ENCODE measurements around the gene ICAM2.

ICAM2 gene

DNA sequence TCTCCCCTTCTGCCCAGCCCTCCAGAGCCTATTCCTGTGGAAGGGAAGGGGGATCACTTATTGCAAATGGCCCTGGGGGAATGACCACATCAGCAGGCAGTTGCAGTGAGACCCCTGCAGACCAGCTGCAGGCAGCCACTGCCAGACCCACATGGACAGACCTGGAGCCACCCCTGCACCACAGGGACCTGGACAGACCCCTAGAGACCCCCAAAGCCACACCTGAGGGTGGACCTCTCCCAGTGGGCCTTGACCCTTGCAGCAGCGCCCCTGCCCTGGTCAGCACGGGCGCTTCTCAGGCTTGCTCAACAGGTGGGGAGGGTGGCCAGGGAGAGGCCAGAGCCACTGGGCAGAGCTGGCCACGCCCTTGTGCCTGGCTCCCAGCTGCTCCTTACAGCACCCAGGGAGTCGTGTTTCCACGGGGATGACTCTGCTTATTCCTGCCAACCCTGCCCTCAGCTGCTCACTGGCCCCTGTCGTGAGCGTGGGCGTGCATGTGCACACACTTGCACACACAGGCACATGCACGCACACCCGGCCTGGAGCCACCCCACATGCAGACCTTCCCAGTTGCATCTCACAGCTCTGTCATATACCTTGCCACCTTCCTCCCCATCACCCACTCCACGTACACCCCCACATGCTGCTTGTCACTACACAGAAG lies 46.4 kb downstream of the ICAM2 start:
- DNase-seq, result no peak

GRCh38 chr17:63973247-63973646 lies 47.2 kb downstream of the ICAM2 start:
- DNase-seq, result no peak

DNA sequence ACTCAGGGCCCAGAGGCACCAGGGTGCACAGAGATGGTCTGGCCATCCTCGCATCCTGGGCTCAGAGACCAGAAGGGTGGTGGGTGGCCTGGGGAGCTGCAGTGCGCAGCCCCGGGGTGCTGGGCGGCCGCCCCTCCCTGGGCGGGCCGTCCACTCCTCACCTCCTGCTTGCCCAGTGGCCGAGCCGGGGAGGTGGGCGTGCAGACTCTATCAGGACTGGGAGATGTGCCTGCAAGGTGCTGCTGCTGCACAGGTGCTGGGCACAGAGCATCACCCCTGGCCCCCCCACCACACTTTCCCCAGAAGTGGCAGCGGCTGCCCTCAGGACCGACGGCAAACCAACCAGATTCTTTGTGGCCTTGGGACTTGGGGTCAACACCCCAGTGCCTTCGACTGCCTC lies 47.6 kb downstream of the ICAM2 start, which contains the start of gene SCN4A:
Gene SCN4A, minus strand, starts transcription at position 123 of the 400 bp plus-strand sequence. Its CDS starts 77 bp downstream, at position 46.
- DNase-seq, result no peak

DNA sequence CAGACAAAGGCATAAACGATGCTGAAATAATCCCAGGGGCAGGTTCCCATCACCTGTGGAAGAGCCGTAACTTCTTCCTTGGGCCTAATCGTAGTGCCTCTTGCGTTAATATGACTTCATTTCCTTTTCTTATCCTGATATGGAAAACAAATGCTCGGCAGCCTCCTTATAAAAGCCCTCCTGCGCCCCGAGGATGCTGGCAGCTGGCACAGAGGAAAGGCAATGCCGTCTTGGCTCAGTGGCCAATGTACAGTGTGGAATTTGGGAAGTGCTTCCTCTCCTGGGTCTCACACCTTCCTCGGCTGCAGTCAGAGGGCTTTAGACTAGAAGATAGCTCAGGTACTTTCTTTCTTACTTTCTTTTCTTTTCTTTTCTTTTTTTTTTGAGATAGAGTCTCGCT lies 51.2 kb downstream of the ICAM2 start:
- DNase-seq, result no peak

GRCh38 chr17:63967953-63968352 lies 52.5 kb downstream of the ICAM2 start:
- no peak for DNase-seq

DNA sequence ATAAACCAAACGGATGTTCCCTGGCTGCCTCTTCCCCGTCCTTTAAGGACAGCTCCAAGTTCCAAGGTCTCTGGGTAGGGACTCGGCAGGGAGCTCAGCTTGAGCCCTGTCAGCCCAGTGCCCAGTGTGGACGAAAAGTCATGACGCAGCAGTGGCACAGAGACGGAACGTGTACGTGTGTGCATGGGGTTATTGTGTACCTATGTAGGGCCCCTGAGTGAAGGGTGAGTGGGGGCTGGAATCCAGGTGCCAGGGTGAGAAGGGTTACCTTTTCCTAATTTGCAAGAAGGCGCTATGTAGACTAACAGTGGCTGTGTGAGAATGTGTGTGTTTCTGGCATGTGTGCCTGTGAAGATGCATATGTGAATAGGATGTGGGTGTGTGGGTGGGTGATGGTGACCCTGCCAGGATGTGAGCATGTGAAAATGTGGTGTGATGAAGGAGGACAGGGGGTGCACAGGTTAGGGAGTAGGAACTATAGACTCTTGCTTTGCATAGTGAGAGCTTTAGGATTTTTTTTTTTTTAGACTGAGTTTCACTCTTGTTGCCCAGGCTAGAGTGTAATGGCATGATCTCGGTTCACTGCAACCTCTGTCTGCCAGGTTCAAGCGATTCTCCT lies 53.7 kb downstream of the ICAM2 start:
- no peak for DNase-seq

- DNase-seq, result no peak
Observed at GRCh38 chr17:63963123-63963522, 57.3 kb downstream of the ICAM2 start.

DNA sequence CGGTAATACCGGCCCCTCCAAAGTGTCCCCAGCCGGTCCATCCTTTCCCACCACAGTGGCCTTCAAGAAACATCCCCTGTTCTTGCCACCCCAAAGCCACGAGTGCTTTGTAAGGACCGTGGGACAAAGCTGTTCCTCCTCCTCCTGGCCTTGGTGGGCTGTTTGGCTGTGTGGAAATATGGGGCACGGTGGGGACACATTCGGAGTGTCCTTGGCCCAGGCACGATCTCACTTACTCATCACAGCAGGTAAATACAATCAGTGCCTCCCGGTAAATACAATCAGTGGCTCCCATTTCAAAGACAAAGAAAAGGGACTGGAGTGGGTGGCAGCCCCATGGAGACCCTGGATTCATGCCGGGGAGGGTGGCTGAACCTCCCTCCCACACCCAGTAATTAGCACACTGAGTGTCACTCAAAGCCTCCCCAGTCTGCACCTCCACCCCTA lies 58.1 kb downstream of the ICAM2 start:
- no peak for DNase-seq

DNA sequence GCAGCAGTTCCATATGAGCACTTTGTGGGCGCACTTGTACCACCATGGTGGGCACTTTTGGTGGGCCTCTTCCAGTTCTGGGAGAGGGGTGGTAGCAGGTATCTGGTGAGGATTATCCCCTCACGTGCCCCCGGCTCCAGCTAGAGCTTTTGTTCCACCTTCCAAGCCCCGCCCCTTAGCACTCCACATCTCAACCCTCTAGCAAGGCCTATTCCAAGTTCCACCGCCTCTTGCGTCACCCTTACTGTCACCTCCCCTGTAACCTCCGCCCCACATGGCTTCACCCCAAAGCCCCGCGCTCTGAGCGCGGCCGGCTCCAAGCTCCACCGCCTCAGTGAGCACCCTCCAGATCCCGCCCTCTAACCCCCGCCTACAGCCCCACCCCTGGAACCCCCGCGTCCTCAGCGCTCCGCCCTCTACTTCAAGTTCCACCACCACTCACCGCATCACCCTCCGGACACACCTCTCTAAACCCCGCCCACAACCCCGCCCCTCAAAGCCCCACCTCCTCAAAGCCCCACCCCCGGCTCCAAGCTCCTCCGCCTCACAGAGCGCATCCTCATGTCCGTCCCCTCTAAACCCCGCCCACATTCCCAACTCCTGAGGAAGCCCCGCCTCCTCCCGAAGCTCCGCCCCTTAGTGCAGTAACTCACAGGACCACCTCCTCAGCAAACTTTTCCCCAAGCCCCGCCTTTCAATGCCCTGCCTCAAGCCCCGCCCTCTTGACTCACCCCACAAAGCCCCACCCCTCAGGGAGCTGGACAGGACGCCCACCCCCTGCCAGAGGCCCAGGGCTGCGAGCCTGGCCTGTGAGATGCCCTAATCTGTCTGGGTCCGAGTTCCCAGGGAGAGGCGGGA lies 58.8 kb downstream of the ICAM2 start:
- no peak for DNase-seq

DNA sequence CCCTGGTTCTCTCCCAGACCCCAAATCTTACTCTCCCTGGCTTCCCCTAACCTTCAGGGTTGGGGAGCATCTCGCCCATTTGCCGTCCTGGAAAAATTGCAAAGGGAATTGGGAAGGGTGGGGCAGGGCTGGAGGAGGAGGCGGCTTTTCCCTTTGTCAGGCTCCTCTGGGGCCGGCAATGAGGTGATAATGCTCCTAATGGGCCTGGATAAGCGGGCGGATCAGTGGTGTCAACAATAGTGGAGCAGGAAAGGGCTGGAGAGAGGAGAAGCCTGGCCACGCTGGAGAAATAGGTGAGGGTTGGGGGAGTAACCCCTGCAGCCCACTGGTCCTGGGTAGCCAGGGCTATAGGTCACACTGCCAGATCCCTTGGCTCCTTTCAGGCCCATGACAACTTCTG lies 60.0 kb downstream of the ICAM2 start:
- DNase-seq, result no peak

DNA sequence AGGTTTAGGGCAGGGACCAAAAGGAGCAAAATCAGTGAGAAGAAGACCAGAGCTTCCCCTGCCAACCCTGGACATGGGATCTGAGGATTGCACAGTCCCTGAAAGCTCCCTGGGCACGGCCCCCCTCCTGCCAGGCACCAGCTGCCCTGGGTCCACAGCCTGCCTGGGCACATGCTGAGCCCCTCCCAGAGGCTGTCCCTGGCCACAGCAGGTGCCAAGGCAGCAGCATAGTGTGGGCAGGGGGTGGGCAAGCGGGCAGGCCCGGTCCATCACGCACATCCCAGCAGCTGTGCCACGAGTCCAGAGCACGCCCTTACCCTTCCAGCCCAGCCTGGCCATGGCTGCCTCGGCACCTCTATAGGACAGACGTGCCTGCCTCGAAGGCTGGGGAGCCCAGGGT lies 60.4 kb downstream of the ICAM2 start:
- DNase-seq, result no peak

DNA sequence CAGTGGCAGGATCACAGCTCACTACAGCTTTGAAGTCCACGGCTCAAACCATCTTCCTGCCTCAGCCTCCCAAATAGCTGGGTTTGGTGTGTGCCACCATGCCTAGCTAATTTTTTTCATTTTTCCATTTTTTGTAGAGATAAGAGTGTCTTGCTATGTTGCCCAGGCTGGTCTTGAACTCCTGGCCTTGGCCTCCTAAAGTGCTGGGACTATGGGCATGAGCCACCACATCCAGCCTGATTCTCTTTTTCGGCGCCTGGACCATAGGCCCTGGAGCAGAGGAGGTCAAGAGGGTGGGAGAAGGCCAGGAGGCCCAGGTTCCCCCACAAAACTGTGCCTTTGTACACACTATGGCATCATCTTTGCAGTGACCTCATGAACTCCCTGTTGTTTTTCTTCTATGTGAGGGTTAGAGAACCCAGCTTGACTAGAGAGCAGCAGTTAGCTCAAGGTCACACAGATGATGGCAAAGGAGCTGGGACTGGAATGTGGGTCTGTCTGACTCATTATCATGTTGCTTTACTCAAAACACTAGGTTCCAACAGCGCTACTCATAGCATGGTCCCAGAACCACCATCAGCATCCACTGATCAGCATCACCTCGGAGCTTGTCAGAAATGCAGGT lies 64.0 kb downstream of the ICAM2 start:
- no peak for DNase-seq

- no peak for DNase-seq
Observed at GRCh38 chr17:63955791-63956190, 64.6 kb downstream of the ICAM2 start.

DNA sequence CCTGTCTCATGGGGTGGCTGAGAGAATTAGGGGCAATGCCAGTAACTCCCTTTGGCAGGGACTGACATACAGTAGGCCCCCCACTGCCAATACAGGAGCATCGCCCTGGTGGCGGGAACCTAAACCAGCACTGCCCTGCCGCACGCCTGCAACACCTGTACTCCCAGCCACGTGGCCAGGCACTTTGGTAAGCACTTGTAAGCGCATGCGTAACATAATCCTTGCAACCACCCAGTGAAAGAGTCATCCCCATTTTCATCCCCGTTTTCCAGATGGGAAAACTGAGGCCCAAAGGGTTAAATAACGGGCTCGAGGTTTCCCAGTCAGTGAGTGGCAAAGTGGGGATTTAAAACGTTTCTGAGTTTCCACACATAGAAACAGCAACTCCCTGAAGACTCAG lies 65.2 kb downstream of the ICAM2 start:
- DNase-seq, result peak; percentile 21

DNA sequence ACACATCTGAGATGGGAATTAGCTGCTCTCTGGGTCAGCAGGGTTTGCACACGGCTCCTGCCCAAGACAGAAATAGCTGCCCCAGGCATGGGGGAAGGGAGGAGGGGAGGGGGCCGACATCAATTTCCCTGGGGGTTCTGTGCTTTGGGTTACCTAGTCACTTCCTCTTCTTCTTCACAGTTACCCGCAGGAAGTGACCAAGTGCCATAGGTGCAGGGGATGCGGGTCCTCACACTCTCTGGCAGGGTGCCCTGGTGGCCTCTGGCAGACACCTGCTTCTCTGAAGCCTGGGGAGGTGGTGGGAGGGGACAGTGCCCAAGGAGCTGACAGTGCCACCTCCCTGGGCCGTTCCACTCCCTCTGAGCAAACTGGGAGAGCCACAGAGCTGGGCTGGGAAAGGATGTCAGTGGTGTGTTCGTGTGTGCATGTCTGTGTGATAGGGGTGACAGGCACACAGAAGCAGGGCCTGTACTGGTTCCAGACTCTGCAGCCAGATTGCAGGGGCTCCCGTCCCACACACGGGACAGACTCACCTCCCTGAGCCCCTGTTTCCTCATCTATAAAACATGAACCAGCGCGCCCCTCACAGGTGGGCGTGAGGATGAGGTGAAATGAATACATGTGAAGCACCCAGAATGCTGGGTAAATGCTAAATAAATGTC lies 65.9 kb downstream of the ICAM2 start:
- DNase-seq, result peak; percentile 99

All from RPMI8226 (cell line).